GM18520 (cell line): Measurements from ENCODE around the gene LIMK2.
"Not testable (repeated sequence)": the region's sequence is repeated elsewhere in the genome, so short reads cannot be mapped to it uniquely, and the experiment has no call there.

ENCODE experiments used
- ATAC-seq: cut with Tn5 transposase; IDR thresholded peaks from one replicate; pipeline ENCODE4 v1.9.1; 2021; ENCODE audit not compliant: unreplicated experiment

The LIMK2 gene

GRCh38 chr22:31210556-31211421 lies 1.3 kb upstream of the LIMK2 start:
- ATAC-seq: no peak

GRCh38 chr22:31211482-31211861 lies 626 bp upstream of the LIMK2 start:
- ATAC-seq: no peak

- ATAC-seq: no peak
Observed at GRCh38 chr22:31212783-31213629, 908 bp downstream of the LIMK2 start.

GRCh38 chr22:31215018-31215535 lies 3.0 kb downstream of the LIMK2 start:
- no peak for ATAC-seq

DNA sequence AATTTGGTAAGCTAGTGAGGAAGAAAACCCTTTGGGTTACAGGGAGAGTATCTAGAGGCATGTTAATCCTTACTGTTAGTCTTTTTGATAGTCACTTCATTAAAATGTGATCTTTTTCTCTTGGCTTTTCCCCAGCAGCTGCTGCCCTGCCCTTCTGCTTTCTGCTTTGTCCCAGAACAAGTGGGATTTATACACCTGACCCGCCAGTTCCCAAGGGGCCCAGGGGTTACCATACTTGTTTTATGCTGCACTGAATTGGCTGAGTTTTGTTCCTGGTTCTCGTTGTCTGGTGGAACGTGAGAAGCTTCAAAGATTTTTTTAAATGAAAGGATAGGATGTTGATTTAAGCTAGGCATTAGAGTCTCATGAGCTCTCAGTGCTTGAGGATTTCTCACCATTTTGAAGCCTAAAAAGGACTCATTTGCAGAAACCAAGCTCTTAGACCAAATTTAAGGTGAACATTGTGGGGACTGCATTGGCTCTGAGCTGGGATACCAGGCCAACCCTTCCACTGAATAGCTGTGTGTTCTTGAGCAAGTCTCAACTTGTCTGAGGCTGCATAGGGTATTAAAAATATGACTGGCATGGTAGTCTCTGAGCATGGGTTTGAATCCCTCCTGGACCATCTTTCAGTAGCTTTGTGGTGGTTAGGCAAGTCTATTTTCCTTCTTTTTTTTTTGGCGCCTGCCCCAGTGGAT lies 6.6 kb downstream of the LIMK2 start:
- no peak for ATAC-seq

DNA sequence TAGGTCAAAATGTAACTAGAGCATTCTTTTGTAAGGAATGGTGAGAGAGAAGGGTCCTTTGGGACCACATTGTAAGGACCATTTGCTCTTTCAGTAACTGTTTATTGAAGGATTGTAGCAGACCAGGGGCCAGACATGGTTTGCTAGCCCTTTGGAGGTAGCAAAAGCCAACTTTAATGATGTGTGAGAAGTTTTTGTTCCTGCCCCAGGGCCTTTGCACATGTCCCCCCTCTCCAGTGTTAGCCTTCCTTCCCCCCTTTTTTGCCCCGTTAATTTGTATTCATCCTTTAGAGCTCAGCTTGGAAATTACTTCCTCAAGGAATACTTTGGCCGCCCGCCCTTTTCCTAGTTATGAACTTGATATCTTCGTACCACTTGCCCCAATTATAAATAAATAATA lies 9.0 kb downstream of the LIMK2 start:
- no peak for ATAC-seq

- ATAC-seq: no peak
Observed at GRCh38 chr22:31222736-31223135, 10.6 kb downstream of the LIMK2 start.

- no peak for ATAC-seq
Observed at GRCh38 chr22:31223786-31224191, 11.7 kb downstream of the LIMK2 start.

- ATAC-seq: not testable (repeated sequence)
Observed at GRCh38 chr22:31224691-31225090, 12.6 kb downstream of the LIMK2 start.

DNA sequence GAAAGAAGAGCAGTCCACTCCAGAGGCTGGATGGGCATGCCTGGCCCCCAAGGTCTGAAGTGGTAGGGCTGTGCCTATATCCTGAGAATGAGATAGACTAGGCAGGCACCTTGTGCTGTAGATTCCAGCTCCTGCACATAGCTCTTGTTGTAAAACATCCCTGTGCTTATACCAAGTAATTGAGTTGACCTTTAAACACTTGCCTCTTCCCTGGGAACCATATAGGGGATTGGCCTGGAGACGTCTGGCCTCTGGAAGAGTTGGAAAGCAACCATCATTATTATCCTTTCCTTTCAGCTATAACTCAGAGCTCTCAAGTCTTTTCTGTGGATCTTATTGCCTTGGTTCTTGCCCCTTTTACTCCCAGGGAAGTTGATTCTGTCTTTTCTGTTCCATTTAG lies 15.1 kb downstream of the LIMK2 start:
- no peak for ATAC-seq

GRCh38 chr22:31229402-31230079 lies 17.4 kb downstream of the LIMK2 start:
- no peak for ATAC-seq

DNA sequence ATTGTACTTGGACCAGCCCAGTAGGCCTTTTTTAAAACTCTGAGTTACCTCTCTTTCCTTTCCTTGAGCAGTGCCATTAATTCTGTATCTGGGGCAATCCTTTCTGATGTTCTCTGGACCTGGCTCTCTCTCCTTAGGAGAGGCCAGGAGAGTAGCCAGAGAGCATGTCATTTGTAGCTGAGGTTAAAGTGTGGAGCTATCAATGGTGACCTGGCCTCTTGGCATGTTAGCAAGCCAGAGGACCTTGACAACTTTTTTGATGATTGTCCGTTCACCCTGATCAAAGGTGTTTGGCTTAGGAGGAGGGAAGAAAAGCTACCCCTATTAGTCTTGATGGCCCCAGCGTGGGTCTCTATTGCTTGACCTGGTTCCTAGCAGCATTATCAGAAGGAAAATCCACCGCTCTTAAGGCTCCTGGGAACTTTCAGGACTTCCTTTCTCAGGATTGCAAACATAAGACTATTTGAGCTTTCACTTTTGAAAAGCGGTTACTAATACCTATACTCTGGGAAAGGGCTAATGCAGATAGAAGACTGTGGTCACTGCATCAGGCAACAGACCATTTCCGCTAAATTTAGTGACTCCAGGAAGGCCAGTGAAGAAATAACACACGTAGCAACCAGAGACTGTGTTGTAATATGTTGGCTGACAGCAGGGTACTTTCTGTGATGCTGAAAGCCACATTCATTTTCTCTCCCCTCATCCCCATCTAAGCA lies 18.2 kb downstream of the LIMK2 start:
- ATAC-seq: no peak

GRCh38 chr22:31230871-31231621 lies 18.9 kb downstream of the LIMK2 start:
- ATAC-seq: no peak

DNA sequence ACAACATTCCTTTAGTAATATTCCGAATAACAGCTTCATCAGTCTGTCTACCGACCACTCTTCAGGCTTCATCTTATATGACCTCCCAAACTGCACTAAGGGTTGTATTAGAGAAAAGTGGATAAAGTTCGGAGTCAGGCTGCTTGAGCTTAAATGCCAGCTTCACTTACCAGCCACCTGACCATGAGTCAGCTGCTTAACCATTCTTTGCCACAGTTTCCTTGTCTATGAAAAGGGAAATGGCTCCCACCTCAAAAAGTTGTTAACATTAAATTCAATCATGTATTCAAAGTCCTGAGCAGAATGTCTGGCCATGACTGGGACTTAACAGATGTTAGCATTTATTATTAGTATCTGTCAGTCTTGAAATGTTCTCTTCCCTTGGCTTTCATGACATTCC lies 20.9 kb downstream of the LIMK2 start:
- no peak for ATAC-seq

DNA sequence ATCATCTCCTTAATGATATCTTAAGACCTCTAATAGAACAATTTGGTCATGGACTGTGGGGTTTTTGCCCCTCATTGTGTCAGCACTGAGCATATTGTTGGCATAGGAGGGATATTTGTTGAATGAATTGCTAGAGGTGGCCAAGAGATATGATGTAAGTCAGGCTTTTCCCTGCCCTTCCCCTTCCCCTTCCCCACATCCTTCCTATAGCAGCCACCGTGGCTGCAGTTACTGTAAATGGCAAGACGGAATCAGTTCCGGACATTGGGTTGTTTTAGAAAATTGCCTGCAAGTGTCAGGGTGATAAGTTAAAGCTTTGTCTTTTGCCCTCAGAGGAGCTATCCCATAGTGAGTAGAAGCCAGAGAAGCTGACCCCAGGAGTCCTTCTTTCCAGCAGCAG lies 23.0 kb downstream of the LIMK2 start:
- ATAC-seq: no peak

DNA sequence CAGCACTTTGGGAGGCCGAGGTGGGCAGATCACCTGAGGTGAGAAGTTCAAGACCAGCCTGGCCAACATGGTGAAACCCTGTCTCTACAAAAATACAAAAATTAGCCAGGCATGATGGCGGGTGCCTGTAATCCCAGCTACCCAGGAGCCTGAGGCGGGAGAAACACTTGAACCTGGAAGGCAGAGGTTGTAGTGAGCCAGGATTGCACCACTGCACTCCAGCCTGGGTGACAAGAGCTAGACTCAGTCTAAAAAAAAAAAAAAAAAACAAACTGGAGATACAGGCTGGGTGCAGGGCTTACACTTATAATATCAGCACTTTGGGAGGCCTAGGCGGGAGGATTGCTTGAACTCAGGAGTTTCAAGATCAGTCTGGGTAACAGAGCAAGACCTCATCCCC lies 23.9 kb downstream of the LIMK2 start:
- not testable (repeated sequence) for ATAC-seq

DNA sequence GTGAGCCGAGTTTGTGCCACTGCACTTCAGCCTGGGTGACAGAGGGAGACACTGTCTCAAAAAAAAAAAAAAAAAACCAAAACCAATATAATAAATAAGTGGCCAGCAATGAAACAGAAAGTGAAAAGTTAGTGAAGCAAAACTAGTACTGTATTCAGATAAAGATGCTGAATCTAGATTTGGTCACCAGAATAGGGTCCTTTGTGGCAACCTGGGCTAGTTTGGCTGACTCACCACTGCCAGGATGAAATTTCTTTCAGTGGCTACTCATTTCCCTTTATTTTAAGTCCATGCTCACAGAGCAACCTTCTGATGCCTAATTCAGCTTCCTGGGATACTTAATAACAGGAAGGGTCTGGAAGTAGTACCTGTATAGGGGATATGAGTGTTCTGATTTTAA lies 26.0 kb downstream of the LIMK2 start:
- no peak for ATAC-seq

- ATAC-seq: no peak
Observed at GRCh38 chr22:31239771-31240370, 27.8 kb downstream of the LIMK2 start.

- no peak for ATAC-seq
Observed at GRCh38 chr22:31241200-31241599, 29.1 kb downstream of the LIMK2 start.
